GM12892 (cell line): Measurements from ENCODE around the gene KRTAP5-2.
"Not testable (repeated sequence)": the region's sequence is repeated elsewhere in the genome, so short reads cannot be mapped to it uniquely, and the experiment has no call there.

Experiments
- POLR2A ChIP-seq: IDR thresholded peaks from 2 replicates; pipeline ENCODE4 v1.6.1; 2011; ENCODE audit warnings: low read depth, low read length, control low read depth
- POLR2AphosphoS5 ChIP-seq: IDR thresholded peaks from 2 replicates; pipeline ENCODE4 v1.6.1; 2011; ENCODE audit warnings: low read depth, low read length, control low read depth
- TAF1 ChIP-seq: IDR thresholded peaks from 2 replicates; pipeline ENCODE4 v1.6.1; 2011; ENCODE audit warnings: low read depth, mild to moderate bottlenecking, control low read depth, low read length, borderline replicate concordance

DNA sequence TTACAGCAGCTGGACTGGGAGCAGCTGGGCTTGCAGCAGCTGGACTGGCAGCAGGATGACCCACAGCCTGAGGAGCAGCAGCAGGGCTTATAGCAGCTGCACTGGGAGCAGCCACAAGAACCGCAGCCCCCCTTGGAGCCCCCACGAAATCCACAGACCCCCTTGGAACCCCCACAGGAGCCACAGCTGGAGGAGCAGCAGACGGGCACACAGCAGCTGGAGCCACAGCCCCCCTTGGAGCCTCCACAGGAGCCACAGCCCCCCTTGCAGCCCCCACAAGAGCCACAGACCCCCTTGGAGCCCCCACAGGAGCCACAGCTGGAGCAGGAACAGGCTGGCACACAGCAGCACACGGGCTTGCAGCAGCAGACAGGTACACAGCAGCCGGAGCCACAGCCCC, 9.8 kb upstream of the KRTAP5-2 start:
- TF ChIP-seq POLR2A, POLR2AphosphoS5, TAF1: not testable (repeated sequence)
